ENCODE results near the gene SRRT.

SRRT gene

GRCh38 chr7:100874577-100875355 lies at the start of gene SRRT:
SRRT (plus strand) TSS chr7:100875103; CDS start chr7:100875591, 488 bp downstream.
- Histone ChIP-seq H3K4me3 (ENCODE audit: insufficient read length, low read depth) (peak within 1 kb of the TSS; percentile 93), H3K4me1 (ENCODE audit: insufficient read depth, insufficient read length) (peaks cover 7% of the 10 kb centered on the region), H3K9me3 (ENCODE audit: insufficient read depth, low read length) (no peaks in the 10 kb centered on the region), H3K27me3 (ENCODE audit: insufficient read depth, insufficient read length) (no peaks in the 10 kb centered on the region), H3K36me3 (ENCODE audit: insufficient read depth, insufficient read length, low read length) (peaks cover 77% of the 10 kb centered on the region), H3K9ac (ENCODE audit: insufficient read length, low read depth) (peak within 1 kb of the TSS; percentile 95)
- no peak for TF ChIP-seq ZNF274 (IDR thresholded peaks at IDR 0.05; ENCODE audit: low read depth, low read length)
- TF ChIP-seq YY1 (IDR thresholded peaks at IDR 0.05; ENCODE audit: insufficient read depth, insufficient read length): peak; percentile 39
- no peak for TF ChIP-seq SUZ12 (IDR thresholded peaks at IDR 0.05; ENCODE audit: extremely low read depth, insufficient read depth, insufficient read length)
- peak; percentile 99 for DNase-seq (ENCODE audit: low read depth, low spot score)

DNA sequence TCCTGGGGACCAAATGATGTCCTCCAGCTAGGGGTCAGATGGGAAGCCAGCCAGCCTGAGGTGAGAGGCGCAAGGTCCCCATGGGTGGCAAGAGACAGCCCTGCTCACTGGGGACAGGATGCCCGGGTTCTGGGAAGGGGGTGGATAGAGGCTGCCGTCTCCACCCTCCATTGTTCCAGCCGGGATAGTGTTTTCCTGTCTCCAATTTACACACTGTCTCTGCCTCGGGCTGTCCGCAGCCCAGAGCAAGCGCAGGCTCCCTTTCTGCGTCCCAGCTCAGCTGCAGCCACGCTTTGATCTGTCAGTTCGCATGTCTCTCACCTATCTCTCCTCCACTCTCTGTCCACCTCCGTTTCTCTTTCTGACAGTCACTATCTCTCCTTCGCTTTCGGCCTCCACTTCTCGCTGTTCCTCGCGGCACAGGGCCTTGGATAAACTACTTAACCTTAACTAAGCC lies 49.7 kb upstream of the SRRT start:
- H3K9ac ChIP-seq (ENCODE audit: insufficient read length, low read depth): peak overlapping the region; percentile 87

GRCh38 chr7:100825751-100826513 lies 49.0 kb upstream of the SRRT start:
- Histone ChIP-seq H3K9ac (ENCODE audit: insufficient read length, low read depth) (peak overlapping the region; percentile 87), H3K27me3 (ENCODE audit: insufficient read depth, insufficient read length) (no peaks in the 10 kb centered on the region), H3K9me3 (ENCODE audit: insufficient read depth, low read length) (no peaks in the 10 kb centered on the region), H3K36me3 (ENCODE audit: insufficient read depth, insufficient read length, low read length) (peaks cover 33% of the 10 kb centered on the region), H3K4me3 (ENCODE audit: insufficient read length, low read depth) (peak overlapping the region; percentile 66), H3K4me1 (ENCODE audit: insufficient read depth, insufficient read length) (peaks cover 7% of the 10 kb centered on the region)
- DNase-seq (ENCODE audit: low read depth, low spot score): no peak
- TF ChIP-seq YY1 (IDR thresholded peaks at IDR 0.05; ENCODE audit: insufficient read depth, insufficient read length) (no peak), ZNF274 (IDR thresholded peaks at IDR 0.05; ENCODE audit: low read depth, low read length) (no peak)

More for the DNA sequence above, 49.7 kb upstream of the SRRT start:
- H3K9me3 ChIP-seq (ENCODE audit: insufficient read depth, low read length): no peaks in the 10 kb centered on the region
- H3K27me3 ChIP-seq (ENCODE audit: insufficient read depth, insufficient read length): no peaks in the 10 kb centered on the region
- H3K36me3 ChIP-seq (ENCODE audit: insufficient read depth, insufficient read length, low read length): peaks cover 40% of the 10 kb centered on the region
- DNase-seq (ENCODE audit: low read depth, low spot score): no peak
- peaks cover 7% of the 10 kb centered on the region for H3K4me1 ChIP-seq (ENCODE audit: insufficient read depth, insufficient read length)
- H3K4me3 ChIP-seq (ENCODE audit: insufficient read length, low read depth): peak overlapping the region; percentile 66
- TF ChIP-seq ZNF274 (IDR thresholded peaks at IDR 0.05; ENCODE audit: low read depth, low read length): no peak

- Histone ChIP-seq H3K36me3 (ENCODE audit: insufficient read depth, insufficient read length, low read length) (peaks cover 31% of the 10 kb centered on the region), H3K27me3 (ENCODE audit: insufficient read depth, insufficient read length) (no peaks in the 10 kb centered on the region), H3K9ac (ENCODE audit: insufficient read length, low read depth) (peak overlapping the region; percentile 87), H3K4me3 (ENCODE audit: insufficient read length, low read depth) (peak overlapping the region; percentile 66), H3K9me3 (ENCODE audit: insufficient read depth, low read length) (no peaks in the 10 kb centered on the region), H3K4me1 (ENCODE audit: insufficient read depth, insufficient read length) (peaks cover 7% of the 10 kb centered on the region)
- TF ChIP-seq SUZ12 (IDR thresholded peaks at IDR 0.05; ENCODE audit: extremely low read depth, insufficient read depth, insufficient read length) (no peak), YY1 (IDR thresholded peaks at IDR 0.05; ENCODE audit: insufficient read depth, insufficient read length) (no peak)
- no peak for DNase-seq (ENCODE audit: low read depth, low spot score)
Observed at GRCh38 chr7:100826514-100827329, 48.2 kb upstream of the SRRT start.

DNA sequence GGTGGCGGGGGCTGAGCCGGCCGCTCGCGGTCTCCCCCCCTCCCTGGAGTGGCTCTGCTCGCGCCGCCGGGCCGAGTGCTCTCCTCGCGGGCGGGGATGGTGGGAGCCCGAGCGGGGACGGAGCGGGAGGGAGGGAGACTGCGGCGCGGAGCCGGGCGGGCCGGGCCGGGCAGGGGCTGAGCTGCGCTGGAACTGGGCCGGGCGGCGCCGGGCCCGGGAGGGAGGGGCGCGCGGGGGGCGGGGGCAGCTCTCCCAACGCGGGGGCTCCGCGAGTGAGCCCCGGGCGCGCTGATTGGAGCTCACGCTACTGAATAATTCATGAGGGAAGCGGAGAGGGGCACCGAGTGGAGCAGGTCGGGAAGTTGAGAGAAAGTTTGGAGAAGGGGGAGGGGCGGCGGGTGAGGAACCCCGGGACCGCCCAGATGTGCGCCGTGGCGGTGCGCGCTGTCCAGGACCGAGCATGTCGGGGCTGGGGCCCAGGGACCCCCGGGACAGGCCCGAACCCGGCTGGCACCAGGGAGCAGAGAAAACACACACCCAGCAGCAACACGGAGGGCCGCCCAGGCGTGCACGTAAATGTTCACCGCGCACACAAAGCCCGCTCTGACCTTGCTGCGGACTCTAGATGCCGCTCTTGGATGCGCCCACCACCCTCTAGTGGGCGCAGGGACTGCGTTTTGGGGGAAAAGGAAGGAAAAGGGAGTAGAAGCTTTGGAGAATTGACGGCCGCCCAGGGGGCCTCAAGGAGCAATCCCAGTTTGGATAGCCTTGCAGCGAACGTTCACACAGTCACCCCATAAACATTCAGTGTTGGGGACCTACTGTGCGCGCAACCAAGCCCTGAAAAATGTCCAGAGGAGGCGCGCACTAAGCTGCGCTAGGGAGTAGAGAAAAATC lies 47.3 kb upstream of the SRRT start, which contains the start of gene EPHB4:
Gene EPHB4, minus strand, starts transcription at position 194 of the 897 bp plus-strand sequence. CDS start 493 bp downstream, outside the sequence.
- peak; percentile 91 for DNase-seq (ENCODE audit: low read depth, low spot score)
- Histone ChIP-seq H3K36me3 (ENCODE audit: insufficient read depth, insufficient read length, low read length) (peaks cover 24% of the 10 kb centered on the region), H3K4me3 (ENCODE audit: insufficient read length, low read depth) (peak within 1 kb of the TSS; percentile 66), H3K27me3 (ENCODE audit: insufficient read depth, insufficient read length) (no peaks in the 10 kb centered on the region), H3K4me1 (ENCODE audit: insufficient read depth, insufficient read length) (peaks cover 5% of the 10 kb centered on the region), H3K9ac (ENCODE audit: insufficient read length, low read depth) (peak within 1 kb of the TSS; percentile 87), H3K9me3 (ENCODE audit: insufficient read depth, low read length) (no peaks in the 10 kb centered on the region)
- no peak for TF ChIP-seq YY1 (IDR thresholded peaks at IDR 0.05; ENCODE audit: insufficient read depth, insufficient read length)
- TF ChIP-seq SUZ12 (IDR thresholded peaks at IDR 0.05; ENCODE audit: extremely low read depth, insufficient read depth, insufficient read length): no peak
- TF ChIP-seq ZNF274 (IDR thresholded peaks at IDR 0.05; ENCODE audit: low read depth, low read length): no peak

DNA sequence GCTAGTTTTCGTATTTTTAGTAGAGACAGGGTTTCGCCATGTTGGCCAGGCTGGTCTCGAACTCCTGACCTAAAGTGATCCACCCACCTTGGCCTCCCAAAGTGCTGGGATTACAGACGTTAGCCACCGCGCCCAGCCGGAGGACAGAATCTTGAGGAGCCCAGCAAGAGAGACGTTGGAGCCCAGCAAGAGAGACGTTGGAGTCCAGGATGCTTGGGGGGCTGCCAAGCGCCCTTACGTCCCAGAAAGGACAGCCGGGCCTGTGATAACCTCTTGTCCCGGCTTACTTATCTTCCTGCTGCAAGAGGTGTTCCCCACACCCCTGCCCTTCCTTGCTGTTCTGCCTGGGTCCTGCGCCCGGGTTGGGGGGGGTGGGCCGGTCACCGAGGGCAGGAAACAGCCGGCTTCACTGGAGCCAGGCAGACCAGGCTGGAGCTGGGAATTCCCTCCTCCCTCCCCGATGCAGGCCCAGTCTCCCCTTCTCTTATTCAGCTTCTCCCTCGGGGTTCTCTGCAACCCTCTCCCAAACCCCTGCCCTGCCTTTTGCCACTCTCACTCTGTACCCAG lies 45.7 kb upstream of the SRRT start:
- H3K4me3 ChIP-seq (ENCODE audit: insufficient read length, low read depth): no peak overlapping the region
- no peaks in the 10 kb centered on the region for H3K9me3 ChIP-seq (ENCODE audit: insufficient read depth, low read length)
- peak overlapping the region; percentile 32 for H3K9ac ChIP-seq (ENCODE audit: insufficient read length, low read depth)
- peaks cover under 1% of the 10 kb centered on the region for H3K4me1 ChIP-seq (ENCODE audit: insufficient read depth, insufficient read length)
- no peaks in the 10 kb centered on the region for H3K27me3 ChIP-seq (ENCODE audit: insufficient read depth, insufficient read length)
- DNase-seq (ENCODE audit: low read depth, low spot score): no peak
- peaks cover 7% of the 10 kb centered on the region for H3K36me3 ChIP-seq (ENCODE audit: insufficient read depth, insufficient read length, low read length)
- TF ChIP-seq YY1 (IDR thresholded peaks at IDR 0.05; ENCODE audit: insufficient read depth, insufficient read length): no peak
- TF ChIP-seq SUZ12 (IDR thresholded peaks at IDR 0.05; ENCODE audit: extremely low read depth, insufficient read depth, insufficient read length): no peak
- no peak for TF ChIP-seq ZNF274 (IDR thresholded peaks at IDR 0.05; ENCODE audit: low read depth, low read length)

Measured in NT2/D1 (cell line).